NK-92 (cell line): ENCODE data around the gene CSGALNACT2.
"Not testable (repeated sequence)": the region's sequence is repeated elsewhere in the genome, so short reads cannot be mapped to it uniquely, and the experiment has no call there.

Experiments
- DNase-seq: peaks from one replicate; lab custom pipeline; 2025; ENCODE audit not compliant: unreplicated experiment; lab: John Stamatoyannopoulos, UW

Gene CSGALNACT2

DNA sequence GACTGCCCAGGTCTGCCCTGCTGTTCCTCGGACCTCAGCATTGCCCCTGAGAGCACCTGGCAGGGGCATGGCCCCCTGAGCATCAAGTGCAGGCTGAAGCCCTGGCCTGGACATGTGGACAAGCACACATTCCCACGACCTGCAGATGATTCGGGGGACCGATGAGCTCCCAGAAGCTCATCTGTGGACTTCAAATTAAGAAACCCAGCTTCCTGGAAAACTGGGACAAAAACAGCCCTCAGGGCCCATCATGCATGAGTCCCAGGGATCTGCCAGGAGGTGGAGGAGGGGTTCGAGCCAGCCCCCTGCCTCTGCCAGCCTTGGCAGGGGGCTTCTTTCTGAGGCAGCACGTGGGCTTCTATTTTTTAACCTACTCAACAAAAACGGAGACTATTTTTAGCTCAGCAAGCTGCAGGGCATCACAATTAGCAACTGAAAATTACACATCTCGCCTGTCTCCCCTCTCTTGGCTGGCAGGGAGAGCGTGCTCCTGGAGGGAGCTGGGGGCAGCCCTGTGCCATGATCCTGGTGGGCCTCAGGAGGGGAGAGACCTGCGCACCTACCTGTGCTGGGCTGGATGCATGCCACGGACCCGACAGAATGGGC lies 76.8 kb downstream of the CSGALNACT2 start:
- DNase-seq: no peak

DNA sequence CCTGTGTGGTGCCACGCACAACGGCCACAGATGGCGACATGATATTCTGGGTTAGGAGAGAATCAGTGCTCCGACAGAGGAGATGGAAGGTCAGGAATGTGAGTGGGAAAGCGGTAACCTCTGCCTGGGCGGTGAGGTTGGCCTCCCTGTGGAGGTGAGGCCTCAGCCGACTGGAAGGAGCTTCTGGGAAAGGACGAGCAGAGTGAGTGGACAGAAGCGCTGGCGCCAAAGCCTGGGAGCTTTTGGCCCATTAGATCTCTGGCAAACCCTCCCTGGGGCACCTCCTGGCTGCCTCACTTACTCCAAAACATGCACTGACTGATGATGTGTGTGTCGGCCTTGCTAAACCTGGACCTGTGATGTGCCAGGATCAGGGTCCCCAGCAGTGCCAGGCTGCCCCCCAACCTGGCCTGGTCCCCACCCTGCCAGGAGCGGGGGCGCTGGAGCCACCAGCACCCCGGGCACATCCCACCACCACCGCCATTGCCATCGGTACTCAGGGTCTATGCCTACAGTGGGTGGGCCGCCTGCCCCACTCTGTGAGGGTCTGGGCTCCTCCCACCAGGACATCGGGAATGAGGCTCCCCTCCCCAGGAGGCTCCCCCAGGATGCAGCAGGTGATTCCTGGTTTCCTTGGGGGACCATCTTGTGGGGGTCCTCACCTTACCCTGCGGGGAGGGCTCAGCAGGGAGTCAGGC lies 77.7 kb downstream of the CSGALNACT2 start:
- DNase-seq: no peak

DNA sequence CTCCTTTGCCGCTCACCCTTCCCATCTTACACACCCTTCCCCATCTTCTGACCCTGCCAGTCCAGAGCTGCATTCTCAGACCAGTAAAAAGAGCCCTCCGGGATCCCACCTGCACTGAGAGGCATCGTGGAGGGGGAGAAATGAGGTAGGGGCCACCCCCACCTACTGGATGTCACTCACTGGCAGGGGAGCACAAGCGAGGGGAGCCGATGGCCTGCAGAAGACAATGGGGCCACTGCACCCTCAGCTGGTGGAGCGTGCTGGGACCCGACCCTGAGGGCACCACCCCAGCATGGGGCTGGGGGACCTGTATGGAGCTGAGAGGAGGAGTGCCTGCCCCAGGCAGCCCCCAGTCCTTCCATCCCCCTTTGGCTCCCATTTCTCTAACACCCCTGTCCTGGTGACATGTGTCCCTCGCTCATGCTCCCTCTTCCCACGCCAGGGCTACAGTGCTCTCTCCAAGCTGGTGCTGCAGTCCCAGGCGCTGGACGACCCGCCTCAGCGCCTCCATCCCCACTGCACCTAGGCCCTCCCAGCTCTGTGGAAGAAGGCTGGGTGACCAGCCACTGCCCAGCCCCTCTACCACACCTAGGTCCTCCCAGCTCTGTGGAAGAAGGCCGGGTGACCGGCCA lies 78.8 kb downstream of the CSGALNACT2 start:
- no peak for DNase-seq

DNA sequence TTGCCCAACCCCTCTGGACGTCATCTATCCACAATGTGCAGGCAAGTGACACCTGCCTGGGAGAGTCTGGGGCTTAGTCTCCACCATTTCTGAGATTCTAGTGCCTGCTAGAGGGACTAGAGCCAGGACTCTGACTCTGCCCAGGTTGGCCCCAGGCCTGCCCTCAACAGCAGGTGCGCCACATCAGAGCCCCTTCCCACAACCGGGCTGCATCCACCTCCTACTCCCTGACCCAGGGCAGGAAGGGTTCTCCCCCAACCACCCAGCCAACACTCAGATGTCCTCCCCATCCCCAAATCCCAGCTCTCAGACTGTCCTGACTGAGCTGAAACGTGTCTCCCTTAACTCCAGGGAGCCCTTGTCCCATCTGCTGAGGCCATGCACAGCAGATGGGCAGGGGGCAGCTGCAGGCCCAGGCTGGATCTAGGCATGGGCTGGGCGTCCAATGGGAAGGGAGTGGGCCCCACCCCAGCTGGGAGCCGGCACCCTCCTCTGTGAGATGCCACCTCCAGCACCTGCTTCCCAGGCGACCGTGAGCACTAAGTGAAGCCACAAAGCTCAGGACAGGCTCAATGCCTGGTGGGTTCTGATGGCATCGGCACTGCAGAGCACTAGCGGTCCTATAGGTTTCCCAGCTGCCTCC lies 79.4 kb downstream of the CSGALNACT2 start:
- DNase-seq: no peak

DNA sequence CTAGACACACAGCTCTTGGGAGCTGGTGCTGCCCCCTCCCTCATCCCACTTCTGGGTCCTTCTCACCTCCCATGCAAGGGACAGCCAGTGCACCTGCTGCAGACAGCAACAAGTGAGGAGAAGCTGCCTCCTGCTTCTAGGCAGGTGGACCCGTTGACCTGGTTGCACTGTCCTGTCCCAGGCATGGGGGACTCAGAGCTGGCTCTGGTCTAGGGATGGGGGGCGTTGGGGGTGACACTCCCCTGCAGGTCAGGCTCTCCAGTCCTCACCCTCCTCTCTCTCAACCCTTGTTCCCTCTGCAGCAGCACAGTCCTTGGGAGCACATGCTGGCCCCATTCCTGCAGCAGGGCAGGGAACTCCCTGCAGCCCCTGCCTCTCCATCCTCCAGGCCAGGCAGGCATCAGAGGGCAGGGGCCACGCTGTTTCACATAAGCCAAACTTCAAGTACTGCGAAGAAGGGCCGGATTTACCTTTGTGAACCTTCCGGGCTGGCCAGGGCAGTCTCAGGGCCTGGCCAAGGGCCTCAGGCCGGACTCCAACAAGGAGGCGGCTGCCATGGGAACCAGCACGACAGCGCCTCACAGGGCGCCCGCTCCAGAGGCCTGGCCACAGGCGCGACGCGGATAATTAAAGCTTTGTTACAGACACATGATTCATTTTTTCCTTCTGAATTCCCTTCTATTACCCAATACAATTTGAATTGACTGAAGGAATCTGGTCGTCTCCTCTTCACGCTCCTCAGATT lies 80.1 kb downstream of the CSGALNACT2 start:
- no peak for DNase-seq

DNA sequence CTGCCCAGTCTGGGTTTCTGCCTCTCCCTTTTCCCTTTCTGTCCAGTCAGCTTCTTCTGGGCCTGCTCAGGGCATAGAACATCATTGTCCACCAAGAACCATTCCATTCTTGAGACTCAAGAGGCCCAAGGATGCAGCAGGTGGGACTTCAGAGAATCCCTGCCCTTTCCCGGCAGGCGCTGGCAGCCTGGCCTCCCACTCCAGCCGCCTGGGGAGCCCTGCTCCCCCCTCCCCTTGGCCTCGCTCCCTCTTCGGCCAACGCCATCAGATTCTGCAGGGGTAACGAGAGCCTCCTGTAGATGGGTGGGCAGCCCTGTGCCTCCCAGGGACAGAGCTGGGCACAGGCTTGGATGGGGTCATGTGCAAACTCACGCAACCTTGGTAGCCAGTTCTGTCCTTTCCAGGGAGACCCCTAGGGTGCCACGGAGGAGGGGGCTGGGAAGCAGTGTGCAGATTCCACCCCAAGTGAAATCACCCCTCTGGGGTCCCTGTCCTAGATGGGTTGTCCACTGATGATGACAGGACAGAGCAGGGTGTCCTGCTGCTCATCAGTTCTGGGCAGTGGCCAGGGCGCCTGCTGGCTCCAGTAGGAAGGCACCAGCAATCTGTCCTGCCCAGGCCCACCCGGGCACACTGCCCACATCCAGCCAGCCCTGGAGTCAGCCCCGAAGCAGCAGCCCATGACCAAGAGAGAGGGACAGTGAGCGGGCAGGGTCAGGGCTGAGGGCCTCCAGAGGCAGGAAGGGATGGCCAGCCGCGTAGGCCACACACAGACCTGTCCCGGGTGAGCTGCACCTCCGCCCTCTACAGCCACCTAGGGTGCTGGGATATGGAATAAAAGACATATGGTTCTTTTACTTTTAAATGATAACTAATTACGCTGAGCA lies 80.9 kb downstream of the CSGALNACT2 start:
- DNase-seq: no peak

DNA sequence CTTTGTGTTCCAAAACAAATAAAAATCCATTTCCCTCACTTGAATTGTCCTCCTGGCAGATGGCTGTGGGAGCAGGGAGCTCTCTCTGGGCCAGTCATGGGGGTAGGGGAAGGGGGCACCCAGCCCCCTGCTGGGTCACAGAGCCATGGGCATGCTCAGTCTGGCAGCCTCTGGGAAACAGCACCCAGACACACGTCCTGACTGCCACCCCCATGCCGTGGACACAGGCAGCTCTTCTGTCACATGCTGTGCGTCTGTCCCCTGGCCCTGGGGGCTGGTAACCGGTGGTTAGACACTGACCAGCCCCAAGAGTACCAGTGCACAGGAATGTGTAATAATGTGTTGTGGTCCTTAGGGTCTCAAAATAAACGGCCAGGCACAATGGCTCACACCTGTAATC lies 81.6 kb downstream of the CSGALNACT2 start:
- no peak for DNase-seq

DNA sequence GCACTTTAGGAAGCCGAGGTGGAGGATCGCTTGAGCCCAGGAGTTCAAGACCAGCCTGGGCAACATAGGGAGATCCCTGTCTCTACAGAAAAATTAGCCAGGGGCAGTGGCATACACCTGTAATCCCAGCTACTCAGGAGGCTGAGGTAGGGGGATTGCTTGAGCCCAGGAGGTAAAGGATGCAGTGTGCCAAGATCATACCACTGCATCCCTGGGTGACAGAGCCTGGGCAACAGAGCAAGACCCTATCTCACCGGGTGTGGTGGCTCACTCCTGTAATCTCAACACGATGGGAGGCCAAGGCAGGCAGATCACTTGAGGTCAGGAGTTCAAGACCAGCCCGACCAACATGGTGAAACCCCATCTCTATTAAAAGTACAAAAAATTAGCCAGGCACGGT lies 82.0 kb downstream of the CSGALNACT2 start:
- not testable (repeated sequence) for DNase-seq

DNA sequence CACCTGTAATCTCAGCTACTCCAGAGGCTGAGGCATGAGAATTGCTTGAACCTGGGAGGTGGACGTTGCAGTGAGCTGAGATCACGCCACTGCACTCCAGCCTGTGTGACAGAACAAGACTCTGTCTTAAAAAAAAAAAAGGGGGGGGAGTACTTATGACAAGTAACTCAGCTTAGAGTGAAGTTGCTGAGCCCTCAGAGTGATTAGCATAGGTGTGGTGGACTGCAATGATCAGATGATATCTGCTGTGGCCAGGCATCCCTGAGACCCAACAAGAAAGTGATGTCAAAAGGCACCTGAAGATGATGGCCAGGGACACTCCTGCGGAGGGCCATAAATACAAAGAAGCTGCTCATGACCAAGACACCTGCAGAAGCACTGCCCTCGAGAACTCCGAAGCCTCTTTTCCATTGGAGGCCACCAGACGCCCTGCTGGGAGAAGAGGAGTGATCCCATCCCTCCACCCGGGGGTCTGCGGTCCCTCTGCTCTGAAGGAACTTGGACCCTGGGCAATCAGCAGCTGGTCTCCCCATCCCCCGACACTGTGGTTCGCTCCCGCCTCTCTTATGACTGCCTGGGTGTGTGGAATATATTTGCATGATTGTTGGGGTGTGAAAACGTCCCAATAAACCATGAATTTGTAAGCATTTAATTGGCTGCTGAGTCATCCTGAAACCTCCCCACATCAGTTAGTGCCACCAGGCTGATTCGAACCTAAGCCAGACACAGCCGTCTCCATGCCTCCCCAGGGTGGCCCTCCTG lies 82.6 kb downstream of the CSGALNACT2 start:
- DNase-seq: no peak

DNA sequence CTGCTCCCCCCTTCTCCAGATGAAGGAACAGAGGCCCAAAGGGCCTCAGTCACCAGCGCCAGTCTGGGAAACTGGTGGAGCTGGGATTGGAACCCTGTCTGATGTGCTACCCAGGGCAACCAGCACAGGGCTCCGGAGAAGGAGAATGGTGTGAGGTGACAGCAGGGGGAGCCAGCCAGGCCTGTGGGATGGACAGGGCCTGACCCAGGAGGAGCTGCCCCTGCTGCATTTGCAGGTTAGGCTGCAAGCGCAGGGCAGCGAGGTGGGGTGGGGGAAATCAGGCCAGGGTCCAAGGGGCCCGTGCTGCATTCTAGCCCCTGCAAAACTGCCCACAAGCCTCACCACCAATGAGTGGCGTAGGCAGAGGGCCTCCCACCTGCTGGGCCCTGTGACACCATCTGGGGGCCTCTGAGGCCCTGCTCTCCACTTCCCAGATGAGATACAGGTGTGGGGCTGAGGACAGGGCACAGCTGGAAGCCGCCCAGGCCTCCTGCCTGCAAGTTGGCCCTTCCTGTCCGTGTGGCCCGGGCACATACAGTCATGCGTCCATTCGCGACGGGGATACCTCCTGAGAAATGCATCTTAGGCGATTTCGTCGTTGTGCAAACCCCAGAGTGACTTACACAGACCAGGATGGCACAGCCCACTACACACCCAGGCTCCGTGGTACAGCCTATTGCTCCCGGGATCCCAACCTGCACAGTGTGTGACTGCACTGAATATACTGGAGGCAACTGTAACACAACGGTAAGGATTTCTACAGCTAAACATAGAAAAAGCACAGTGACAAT lies 83.4 kb downstream of the CSGALNACT2 start:
- no peak for DNase-seq

DNA sequence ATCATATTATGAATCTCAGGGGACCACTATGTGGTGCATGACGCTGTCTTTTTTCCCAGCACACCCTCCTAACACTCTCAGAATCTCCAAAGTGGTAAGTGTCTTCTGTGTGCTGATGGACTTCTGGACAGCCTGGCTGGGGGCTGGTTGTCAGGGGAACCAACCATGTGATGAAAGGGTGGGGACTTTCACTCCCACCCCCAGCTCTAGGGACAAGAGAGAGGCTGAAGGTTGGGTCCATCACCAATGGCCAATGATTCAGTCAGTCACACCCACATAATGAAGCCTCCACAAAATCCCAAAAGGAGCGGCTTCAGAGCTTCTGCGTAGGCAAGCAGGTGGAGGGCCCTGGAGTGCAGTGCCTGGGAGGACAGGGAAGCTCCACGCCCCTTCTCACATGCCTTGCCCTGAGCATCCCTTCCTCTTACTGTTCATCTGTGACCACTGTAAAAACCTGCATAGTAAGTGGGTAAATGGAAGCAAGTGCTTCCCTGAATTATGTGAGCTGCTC lies 84.0 kb downstream of the CSGALNACT2 start:
- DNase-seq: no peak

DNA sequence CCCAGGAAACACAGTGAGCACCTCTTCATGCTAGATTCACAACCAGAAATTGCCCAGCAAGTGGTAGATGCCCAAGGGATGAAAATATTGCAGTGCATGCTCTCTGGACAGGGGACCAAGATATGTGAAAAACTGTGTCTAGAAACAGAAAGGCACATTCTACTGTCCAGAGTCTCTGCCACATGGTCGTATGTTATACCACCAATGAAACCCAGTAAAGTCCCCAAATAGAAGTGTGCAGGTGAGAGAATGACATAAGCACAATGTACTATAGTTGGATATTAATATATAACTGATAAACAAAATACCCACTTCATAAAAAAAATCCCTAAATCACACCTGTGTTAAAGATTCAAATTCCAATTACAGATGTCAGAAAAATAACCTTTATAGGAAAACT lies 84.8 kb downstream of the CSGALNACT2 start:
- DNase-seq: no peak

DNA sequence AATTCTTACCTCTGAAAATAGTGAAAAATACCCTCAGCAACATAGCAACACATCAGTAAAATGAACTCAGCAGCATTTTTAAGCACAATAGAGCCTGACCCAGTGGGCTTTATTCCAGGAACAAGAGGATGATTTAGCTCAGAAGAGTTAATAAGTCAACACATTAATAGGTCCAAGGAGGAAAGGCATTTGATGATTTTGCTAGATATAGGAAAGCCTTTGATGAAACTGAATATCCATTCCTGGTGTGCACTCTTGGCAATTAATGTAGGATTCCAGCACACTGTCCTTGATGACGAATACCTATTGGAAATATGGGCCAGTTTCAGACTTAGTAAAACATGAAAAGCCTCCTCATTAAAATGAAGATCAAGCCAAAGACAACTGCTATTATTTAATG lies 86.1 kb downstream of the CSGALNACT2 start:
- no peak for DNase-seq

DNA sequence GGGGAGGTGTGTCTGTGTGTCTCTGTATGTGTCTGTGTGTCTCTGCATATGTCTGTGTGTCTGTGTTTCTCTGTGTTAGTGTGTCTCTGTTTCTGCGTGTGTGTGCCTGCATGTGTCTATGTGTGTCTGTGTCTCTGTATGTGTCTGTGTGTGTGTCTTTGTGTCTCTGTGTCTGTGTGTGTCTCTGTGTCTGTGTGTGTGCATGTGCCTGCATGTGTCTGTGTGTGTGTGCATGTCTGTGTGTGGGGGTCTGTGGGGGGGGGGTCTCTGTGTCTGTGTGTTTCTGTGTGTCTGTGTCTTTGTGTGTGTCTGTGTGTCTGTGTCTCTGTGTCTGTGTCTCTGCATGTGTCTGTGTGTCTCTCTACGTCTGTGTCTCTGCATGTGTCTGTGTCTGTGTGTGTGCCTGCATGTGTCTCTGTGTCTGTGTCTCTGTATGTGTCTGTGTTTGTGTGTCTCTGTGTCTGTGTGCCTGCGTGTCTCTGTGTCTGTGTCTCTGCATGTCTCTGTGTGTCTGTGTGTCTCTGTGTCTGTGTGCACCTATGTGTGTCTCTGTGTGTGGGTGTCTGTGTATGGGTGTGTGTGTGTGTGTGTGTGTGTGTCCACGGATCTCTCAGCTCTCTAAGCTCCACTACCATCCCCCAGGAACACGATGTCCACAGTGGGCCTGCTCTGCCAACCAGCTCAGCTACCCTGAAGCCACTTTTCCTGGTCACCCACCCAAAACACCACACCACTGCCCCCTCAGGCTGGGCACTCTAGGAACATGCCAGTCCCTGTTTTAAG lies 87.0 kb downstream of the CSGALNACT2 start:
- no peak for DNase-seq

DNA sequence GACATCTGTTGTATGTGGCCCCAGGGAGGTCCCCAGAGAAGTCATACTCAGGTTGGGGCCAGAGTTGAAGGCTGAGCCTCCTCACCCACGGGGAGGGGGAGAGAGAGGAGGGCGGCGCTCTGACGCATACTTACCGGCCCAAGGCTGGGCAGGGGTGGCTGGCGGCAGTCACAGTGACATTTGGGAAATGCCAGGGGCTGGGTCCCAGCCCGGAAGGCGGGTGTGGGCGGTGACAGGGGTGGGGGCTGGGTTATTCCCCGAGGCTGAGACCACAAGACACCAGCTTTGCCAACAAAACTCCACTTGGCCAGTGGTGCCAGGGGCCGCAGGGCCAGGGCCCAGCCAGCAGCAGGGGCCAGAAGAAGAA lies 87.5 kb downstream of the CSGALNACT2 start:
- DNase-seq: no peak

DNA sequence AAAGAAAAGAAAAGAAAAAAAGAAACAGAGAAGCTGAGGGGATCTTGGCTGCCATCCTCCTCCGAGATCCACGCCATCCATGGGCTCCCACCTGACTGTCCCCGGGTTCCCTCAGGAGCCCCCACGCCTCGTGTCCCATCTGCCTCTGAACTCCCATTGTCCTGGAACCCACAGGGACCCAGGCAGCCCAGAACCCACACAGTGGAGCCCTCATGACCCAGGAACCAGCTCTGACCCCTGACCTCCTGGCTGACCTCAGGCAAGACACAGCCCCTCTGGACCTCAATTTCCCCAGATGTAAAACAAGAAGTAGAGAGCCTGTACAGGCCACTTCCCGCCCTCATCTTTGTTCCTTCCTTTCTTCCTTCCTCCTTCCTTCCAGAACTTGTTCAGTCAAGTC lies 88.2 kb downstream of the CSGALNACT2 start:
- DNase-seq: no peak

DNA sequence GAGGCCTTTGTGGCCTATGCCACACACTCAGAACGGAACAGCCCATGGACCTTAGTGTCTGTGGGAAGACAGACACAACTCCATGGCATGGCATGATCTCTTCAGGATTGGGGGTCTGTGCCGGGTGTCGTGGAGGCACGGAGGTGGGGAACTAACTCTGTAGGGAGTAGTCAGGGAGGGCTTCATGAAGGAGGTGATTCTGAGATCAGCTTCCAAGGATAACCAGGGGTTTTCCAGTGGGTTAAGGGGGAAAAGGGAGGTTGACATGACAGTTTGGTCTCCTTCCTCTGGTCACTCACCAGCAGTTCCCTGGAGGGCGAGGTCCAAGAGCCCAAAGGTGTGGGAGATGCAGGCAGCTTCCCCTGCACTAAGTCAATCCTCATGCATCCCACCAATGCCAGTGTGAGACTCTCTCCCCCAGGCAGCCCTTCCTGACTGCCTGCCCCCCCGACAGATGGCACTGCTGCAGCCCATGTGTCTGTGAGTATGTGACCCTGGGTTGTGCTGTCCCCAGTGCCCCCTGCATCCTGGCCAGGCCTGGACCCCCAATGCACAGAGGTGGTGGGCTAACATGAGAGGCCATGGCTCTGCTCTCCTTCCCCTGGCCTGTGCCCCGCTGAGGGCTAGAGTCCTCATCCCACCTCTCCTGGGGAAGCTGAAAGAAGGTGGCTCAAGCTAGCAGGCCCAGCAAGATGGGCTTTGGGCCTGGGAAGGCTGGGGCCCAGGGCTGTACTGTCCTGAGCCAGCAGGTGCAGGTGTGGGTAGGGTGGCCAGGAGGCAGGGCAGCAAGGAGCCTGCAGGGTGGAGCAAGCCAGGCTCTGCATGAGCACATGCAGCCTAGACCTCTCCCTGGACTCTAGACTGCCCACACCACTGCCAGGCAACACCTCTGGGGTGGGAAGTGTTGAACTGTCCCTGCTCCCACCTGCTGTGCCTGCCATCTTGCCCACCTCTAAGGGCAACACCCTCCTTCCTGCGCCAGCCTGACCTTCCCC lies 88.9 kb downstream of the CSGALNACT2 start:
- no peak for DNase-seq
